ENCODE data around the gene TCP1.

Gene TCP1

GRCh38 chr6:159813781-159814180, 24.4 kb upstream of the TCP1 start:
- H4K5ac ChIP-seq (ENCODE audit: low read length), result no peak overlapping the region
- H3K27me3 ChIP-seq (ENCODE audit: insufficient read depth, low read length, poor library complexity), result no peaks in the 10 kb centered on the region
- H3K4me1 ChIP-seq (ENCODE audit: control insufficient read depth, low read depth, low read length), result no peaks in the 10 kb centered on the region
- H3K56ac ChIP-seq (ENCODE audit: low read length), result no peak overlapping the region
- H3K23ac ChIP-seq (ENCODE audit: low read length), result no peak overlapping the region
- WGBS (ENCODE audit: extremely low coverage, insufficient coverage, low lambda C conversion rate), result no CpG with 5 or more reads among the region's 9 CpGs
- H3K4me3 ChIP-seq (ENCODE audit: low read length), result no peak overlapping the region
- no peaks in the 10 kb centered on the region for H3K79me2 ChIP-seq (ENCODE audit: control insufficient read depth, insufficient read depth, low read length)
- H4K8ac ChIP-seq (ENCODE audit: low read depth, low read length), result no peak overlapping the region
- DNase-seq, result no peak
- H3K27ac ChIP-seq (ENCODE audit: low read depth, low read length), result no peak overlapping the region
- no peak overlapping the region for H3K18ac ChIP-seq (ENCODE audit: low read length)
- H3K4me2 ChIP-seq (ENCODE audit: low read length), result no peak overlapping the region
- H2BK15ac ChIP-seq (replicated peaks; ENCODE audit: low read depth), result no peak overlapping the region
- no peaks in the 10 kb centered on the region for H3K36me3 ChIP-seq (ENCODE audit: control insufficient read depth, insufficient read depth, low read length)
- H3K4ac ChIP-seq (ENCODE audit: low read depth, low read length), result no peak overlapping the region
- H2BK120ac ChIP-seq (ENCODE audit: low read depth, low read length), result no peak overlapping the region
- H3K79me1 ChIP-seq (ENCODE audit: low read length), result no peaks in the 10 kb centered on the region
- no peak overlapping the region for H2AK5ac ChIP-seq (ENCODE audit: low read length)
- no peak overlapping the region for H3K9ac ChIP-seq (ENCODE audit: low read length)
- H2BK5ac ChIP-seq (ENCODE audit: low read length), result no peak overlapping the region

GRCh38 chr6:159809149-159809548, 19.7 kb upstream of the TCP1 start:
- Histone ChIP-seq H3K79me2 (ENCODE audit: control insufficient read depth, insufficient read depth, low read length) (no peaks in the 10 kb centered on the region), H3K23ac (ENCODE audit: low read length) (no peak overlapping the region)

GRCh38 chr6:159808647-159809046, 19.2 kb upstream of the TCP1 start:
- H3K4me3 ChIP-seq (ENCODE audit: low read length), result no peak overlapping the region
- no CpG with 5 or more reads among the region's 6 CpGs for WGBS (ENCODE audit: extremely low coverage, insufficient coverage, low lambda C conversion rate)
- H3K79me1 ChIP-seq (ENCODE audit: low read length), result no peaks in the 10 kb centered on the region
- H3K4me2 ChIP-seq (ENCODE audit: low read length), result no peak overlapping the region
- no peaks in the 10 kb centered on the region for H3K4me1 ChIP-seq (ENCODE audit: control insufficient read depth, low read depth, low read length)
- no peak overlapping the region for H3K9ac ChIP-seq (ENCODE audit: low read length)
- no peak overlapping the region for H2BK120ac ChIP-seq (ENCODE audit: low read depth, low read length)
- no peak overlapping the region for H4K8ac ChIP-seq (ENCODE audit: low read depth, low read length)
- no peaks in the 10 kb centered on the region for H3K79me2 ChIP-seq (ENCODE audit: control insufficient read depth, insufficient read depth, low read length)
- H2BK15ac ChIP-seq (replicated peaks; ENCODE audit: low read depth), result no peak overlapping the region
- H3K27ac ChIP-seq (ENCODE audit: low read depth, low read length), result no peak overlapping the region
- no peak overlapping the region for H3K23ac ChIP-seq (ENCODE audit: low read length)
- H3K56ac ChIP-seq (ENCODE audit: low read length), result peak overlapping the region; percentile 10
- no peak overlapping the region for H3K4ac ChIP-seq (ENCODE audit: low read depth, low read length)
- H3K18ac ChIP-seq (ENCODE audit: low read length), result no peak overlapping the region
- H2BK5ac ChIP-seq (ENCODE audit: low read length), result no peak overlapping the region
- DNase-seq, result no peak
- H3K36me3 ChIP-seq (ENCODE audit: control insufficient read depth, insufficient read depth, low read length), result no peaks in the 10 kb centered on the region
- H4K5ac ChIP-seq (ENCODE audit: low read length), result no peak overlapping the region
- no peaks in the 10 kb centered on the region for H3K27me3 ChIP-seq (ENCODE audit: insufficient read depth, low read length, poor library complexity)
- H2AK5ac ChIP-seq (ENCODE audit: low read length), result no peak overlapping the region

More at GRCh38 chr6:159809149-159809548, 19.7 kb upstream of the TCP1 start:
- Histone ChIP-seq H3K4me2 (ENCODE audit: low read length) (no peak overlapping the region), H4K8ac (ENCODE audit: low read depth, low read length) (no peak overlapping the region), H3K4ac (ENCODE audit: low read depth, low read length) (no peak overlapping the region), H3K18ac (ENCODE audit: low read length) (no peak overlapping the region), H3K56ac (ENCODE audit: low read length) (no peak overlapping the region), H3K9ac (ENCODE audit: low read length) (no peak overlapping the region), H3K79me1 (ENCODE audit: low read length) (no peaks in the 10 kb centered on the region), H4K5ac (ENCODE audit: low read length) (no peak overlapping the region), H3K27ac (ENCODE audit: low read depth, low read length) (no peak overlapping the region), H2BK5ac (ENCODE audit: low read length) (no peak overlapping the region), H2BK120ac (ENCODE audit: low read depth, low read length) (no peak overlapping the region), H3K27me3 (ENCODE audit: insufficient read depth, low read length, poor library complexity) (no peaks in the 10 kb centered on the region), H3K4me3 (ENCODE audit: low read length) (no peak overlapping the region), H2BK15ac (replicated peaks; ENCODE audit: low read depth) (no peak overlapping the region), H3K36me3 (ENCODE audit: control insufficient read depth, insufficient read depth, low read length) (no peaks in the 10 kb centered on the region), H2AK5ac (ENCODE audit: low read length) (no peak overlapping the region), H3K4me1 (ENCODE audit: control insufficient read depth, low read depth, low read length) (no peaks in the 10 kb centered on the region)
- DNase-seq, result no peak
- no CpG with 5 or more reads among the region's 4 CpGs for WGBS (ENCODE audit: extremely low coverage, insufficient coverage, low lambda C conversion rate)

GRCh38 chr6:159807150-159807858, 17.9 kb upstream of the TCP1 start:
- peak; percentile 69 for DNase-seq
- H2BK15ac ChIP-seq (replicated peaks; ENCODE audit: low read depth), result no peak overlapping the region
- no peak overlapping the region for H3K4me2 ChIP-seq (ENCODE audit: low read length)
- H3K9ac ChIP-seq (ENCODE audit: low read length), result no peak overlapping the region
- H3K23ac ChIP-seq (ENCODE audit: low read length), result no peak overlapping the region
- H4K5ac ChIP-seq (ENCODE audit: low read length), result no peak overlapping the region
- no peaks in the 10 kb centered on the region for H3K27me3 ChIP-seq (ENCODE audit: insufficient read depth, low read length, poor library complexity)
- H2AK5ac ChIP-seq (ENCODE audit: low read length), result no peak overlapping the region
- H3K27ac ChIP-seq (ENCODE audit: low read depth, low read length), result no peak overlapping the region
- no peak overlapping the region for H2BK5ac ChIP-seq (ENCODE audit: low read length)
- H3K56ac ChIP-seq (ENCODE audit: low read length), result no peak overlapping the region
- H3K36me3 ChIP-seq (ENCODE audit: control insufficient read depth, insufficient read depth, low read length), result no peaks in the 10 kb centered on the region
- no peaks in the 10 kb centered on the region for H3K4me1 ChIP-seq (ENCODE audit: control insufficient read depth, low read depth, low read length)
- no peak overlapping the region for H4K8ac ChIP-seq (ENCODE audit: low read depth, low read length)
- no peak overlapping the region for H2BK120ac ChIP-seq (ENCODE audit: low read depth, low read length)
- H3K4ac ChIP-seq (ENCODE audit: low read depth, low read length), result no peak overlapping the region
- no peaks in the 10 kb centered on the region for H3K79me2 ChIP-seq (ENCODE audit: control insufficient read depth, insufficient read depth, low read length)
- no peak overlapping the region for H3K18ac ChIP-seq (ENCODE audit: low read length)
- WGBS (ENCODE audit: extremely low coverage, insufficient coverage, low lambda C conversion rate), result no CpG with 5 or more reads among the region's 5 CpGs
- no peaks in the 10 kb centered on the region for H3K79me1 ChIP-seq (ENCODE audit: low read length)
- H3K4me3 ChIP-seq (ENCODE audit: low read length), result no peak overlapping the region

- no peak overlapping the region for H3K23ac ChIP-seq (ENCODE audit: low read length)
- no peak overlapping the region for H4K8ac ChIP-seq (ENCODE audit: low read depth, low read length)
- no peak overlapping the region for H2AK5ac ChIP-seq (ENCODE audit: low read length)
- no peak overlapping the region for H3K4ac ChIP-seq (ENCODE audit: low read depth, low read length)
- no peak overlapping the region for H4K5ac ChIP-seq (ENCODE audit: low read length)
- peak; percentile 16 for DNase-seq
- H3K36me3 ChIP-seq (ENCODE audit: control insufficient read depth, insufficient read depth, low read length), result no peaks in the 10 kb centered on the region
- H2BK120ac ChIP-seq (ENCODE audit: low read depth, low read length), result no peak overlapping the region
- no peak overlapping the region for H3K4me2 ChIP-seq (ENCODE audit: low read length)
- H3K56ac ChIP-seq (ENCODE audit: low read length), result no peak overlapping the region
- H2BK15ac ChIP-seq (replicated peaks; ENCODE audit: low read depth), result no peak overlapping the region
- no peaks in the 10 kb centered on the region for H3K79me2 ChIP-seq (ENCODE audit: control insufficient read depth, insufficient read depth, low read length)
- WGBS (ENCODE audit: extremely low coverage, insufficient coverage, low lambda C conversion rate), result no CpG with 5 or more reads among the region's 9 CpGs
- no peaks in the 10 kb centered on the region for H3K4me1 ChIP-seq (ENCODE audit: control insufficient read depth, low read depth, low read length)
- H3K27me3 ChIP-seq (ENCODE audit: insufficient read depth, low read length, poor library complexity), result no peaks in the 10 kb centered on the region
- no peak overlapping the region for H3K18ac ChIP-seq (ENCODE audit: low read length)
- H3K4me3 ChIP-seq (ENCODE audit: low read length), result no peak overlapping the region
- H3K79me1 ChIP-seq (ENCODE audit: low read length), result no peaks in the 10 kb centered on the region
- H3K9ac ChIP-seq (ENCODE audit: low read length), result no peak overlapping the region
- H2BK5ac ChIP-seq (ENCODE audit: low read length), result no peak overlapping the region
- H3K27ac ChIP-seq (ENCODE audit: low read depth, low read length), result no peak overlapping the region
These were observed 16.6 kb upstream of the TCP1 start for GRCh38 chr6:159806021-159806458.

Data from mesendoderm (in vitro differentiated cells).